Stimulated activated CD4-positive, alpha-beta T cell treated with anti-CD3 and anti-CD28 coated beads, Interleukin-1b, Interleukin-23, amount 100 ng/mL, for 48 hours (primary cell): Measurements from ENCODE around the gene PCSK9.
A peak's percentile ranks its signal among the peaks of the same experiment; 100 is the strongest.

ENCODE experiments used
- DNase-seq: peaks from one replicate; pipeline ENCODE4 v3.0.0-alpha.2; 2020

The PCSK9 gene

DNA sequence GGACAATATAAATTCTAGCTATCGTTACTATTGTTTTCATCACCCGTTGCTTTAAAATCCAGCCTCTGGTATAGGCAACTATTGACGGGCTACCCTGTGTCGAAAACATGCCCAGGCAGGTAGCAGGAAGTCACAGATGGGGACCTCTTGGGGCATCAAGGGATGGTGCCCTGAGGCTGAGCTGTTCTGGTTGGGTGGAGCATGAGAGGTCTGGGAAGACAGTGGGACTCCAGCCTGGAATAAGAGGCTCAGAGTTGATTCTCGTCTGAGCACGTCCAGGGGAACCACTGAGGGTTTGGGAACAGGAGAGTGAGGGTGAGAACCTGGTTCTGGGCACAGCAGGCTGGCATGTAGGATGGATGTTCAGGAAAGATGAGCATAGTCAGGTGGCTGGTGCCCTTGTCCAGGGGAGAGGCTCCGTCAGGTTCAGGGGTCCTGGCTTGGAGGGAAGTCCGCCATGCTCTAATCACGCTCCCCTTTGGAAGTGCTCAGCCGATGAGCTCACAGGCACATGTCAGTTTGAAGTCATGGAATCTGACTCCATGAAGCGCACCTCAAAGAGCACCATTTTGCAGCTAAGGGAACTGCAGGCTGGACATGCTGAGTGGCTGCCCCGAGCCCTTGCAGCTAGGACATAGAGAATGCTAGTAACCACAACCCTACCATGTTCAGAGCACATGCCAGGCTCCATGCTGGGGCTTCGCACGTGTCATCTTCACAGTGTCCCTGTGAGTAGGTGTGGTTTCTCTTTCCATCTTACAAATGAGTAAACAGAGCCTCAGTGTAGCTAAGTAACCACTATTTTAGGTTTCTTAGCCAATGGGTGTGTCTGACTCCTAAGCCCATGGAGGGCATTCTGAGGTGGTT, 21.0 kb downstream of the PCSK9 start:
- peak; percentile 47 for DNase-seq

GRCh38 chr1:55061000-55061705, 21.8 kb downstream of the PCSK9 start:
- no peak for DNase-seq

- no peak for DNase-seq
Observed at GRCh38 chr1:55061706-55062321, 22.5 kb downstream of the PCSK9 start.

GRCh38 chr1:55062801-55063576, 23.6 kb downstream of the PCSK9 start:
- no peak for DNase-seq

GRCh38 chr1:55063577-55063942, 24.2 kb downstream of the PCSK9 start:
- no peak for DNase-seq

DNA sequence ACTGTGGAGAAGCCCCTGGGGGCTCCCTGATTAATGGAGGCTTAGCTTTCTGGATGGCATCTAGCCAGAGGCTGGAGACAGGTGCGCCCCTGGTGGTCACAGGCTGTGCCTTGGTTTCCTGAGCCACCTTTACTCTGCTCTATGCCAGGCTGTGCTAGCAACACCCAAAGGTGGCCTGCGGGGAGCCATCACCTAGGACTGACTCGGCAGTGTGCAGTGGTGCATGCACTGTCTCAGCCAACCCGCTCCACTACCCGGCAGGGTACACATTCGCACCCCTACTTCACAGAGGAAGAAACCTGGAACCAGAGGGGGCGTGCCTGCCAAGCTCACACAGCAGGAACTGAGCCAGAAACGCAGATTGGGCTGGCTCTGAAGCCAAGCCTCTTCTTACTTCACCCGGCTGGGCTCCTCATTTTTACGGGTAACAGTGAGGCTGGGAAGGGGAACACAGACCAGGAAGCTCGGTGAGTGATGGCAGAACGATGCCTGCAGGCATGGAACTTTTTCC, 24.8 kb downstream of the PCSK9 start:
- no peak for DNase-seq

GRCh38 chr1:55064861-55065263, 25.5 kb downstream of the PCSK9 start:
- DNase-seq, result no peak

DNA sequence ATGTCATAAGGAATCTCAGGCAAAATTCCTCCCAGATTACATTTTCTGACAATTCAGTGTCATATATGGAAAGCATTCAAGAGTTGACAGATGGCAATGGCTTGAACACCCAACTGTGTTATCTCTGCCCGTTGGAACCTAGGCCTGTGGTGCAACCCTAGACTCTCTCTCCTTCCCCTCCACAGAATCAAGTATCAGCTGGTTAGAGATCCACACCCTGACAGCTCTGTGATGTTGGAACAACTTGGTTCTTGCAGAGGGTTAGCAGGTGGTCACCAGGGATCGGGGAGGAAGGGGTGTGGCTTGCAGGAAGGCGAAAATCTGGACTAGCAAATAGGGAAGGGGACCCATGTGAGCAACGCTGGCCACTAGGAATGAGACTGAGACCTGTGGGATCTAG, 26.3 kb downstream of the PCSK9 start:
- no peak for DNase-seq

DNA sequence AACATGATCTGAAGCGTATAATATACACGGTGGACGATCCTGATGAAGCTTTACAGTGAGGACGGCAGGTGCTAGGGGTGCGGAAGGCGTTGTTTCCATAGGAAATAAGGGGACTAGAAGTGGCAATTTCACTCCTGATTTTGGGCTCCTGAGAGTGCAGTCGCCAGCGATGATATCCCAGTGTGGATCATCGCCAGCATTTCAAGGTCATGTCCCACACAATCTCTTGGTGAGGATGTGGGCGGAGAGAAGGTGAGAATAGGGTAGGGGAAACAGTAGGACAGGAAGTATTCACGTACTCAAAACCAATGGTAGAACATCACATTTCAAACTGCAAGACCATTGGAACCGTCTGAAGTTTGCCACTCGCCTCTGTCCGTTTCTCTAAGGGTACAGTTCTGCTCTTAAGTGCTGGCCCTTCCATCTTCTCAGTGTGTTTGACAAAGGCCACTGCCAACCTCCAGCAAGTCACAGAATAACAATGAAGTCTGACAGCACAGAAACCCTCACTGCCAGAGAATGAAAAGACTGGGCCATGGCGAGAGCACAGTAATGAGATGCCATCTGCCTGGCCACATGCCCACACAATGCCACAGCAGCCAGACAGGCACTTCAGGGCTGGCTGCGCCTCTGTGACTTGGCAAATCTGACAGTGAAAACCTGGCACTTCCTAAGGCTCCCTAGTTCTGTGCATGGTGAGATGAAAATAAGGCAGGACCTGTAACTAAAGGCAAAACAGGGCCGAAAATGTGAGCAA, 27.9 kb downstream of the PCSK9 start:
- DNase-seq, result no peak

DNA sequence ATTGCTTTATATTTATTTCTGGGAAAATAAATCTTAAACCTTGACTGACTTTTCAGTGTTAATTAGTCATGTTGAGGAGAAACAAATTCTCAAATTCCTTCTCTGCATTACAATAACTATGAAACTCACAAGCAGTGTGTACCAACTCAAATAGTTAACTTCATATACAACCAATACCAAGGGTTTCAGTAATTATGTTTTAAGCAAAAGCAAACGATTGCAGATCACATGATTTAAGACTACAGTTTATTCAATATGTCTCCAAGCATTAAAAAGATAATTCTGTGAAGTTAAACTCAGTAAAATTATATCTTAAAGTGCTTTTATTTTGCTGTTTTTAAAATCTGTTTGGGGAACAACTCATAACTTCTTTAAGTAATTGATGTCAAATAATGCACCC, 28.6 kb downstream of the PCSK9 start:
- no peak for DNase-seq

- no peak for DNase-seq
Observed at GRCh38 chr1:55068638-55069037, 29.3 kb downstream of the PCSK9 start.

DNA sequence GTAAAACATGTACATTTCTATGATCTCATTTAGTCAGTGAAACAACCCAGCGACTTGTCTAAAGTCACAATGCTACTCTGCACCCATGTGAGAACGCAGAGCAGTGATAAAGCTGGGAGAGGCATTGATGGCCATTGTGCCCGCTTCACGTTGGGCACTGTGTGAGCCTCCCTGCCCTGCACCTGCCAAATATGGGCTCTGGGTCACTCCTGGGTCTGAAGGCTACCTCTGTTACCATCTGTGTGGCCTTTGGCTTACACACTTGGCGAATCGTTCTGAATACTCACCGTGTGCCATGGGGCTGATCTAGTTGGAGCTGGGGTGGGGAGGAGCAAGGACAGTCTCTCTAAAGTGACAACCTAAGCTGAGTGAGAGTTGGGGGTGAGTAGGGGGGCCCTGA, 29.9 kb downstream of the PCSK9 start:
- DNase-seq, result no peak

- no peak for DNase-seq
Observed at GRCh38 chr1:55070293-55071164, 31.2 kb downstream of the PCSK9 start.

GRCh38 chr1:55071477-55071876, 32.1 kb downstream of the PCSK9 start:
- DNase-seq, result no peak

DNA sequence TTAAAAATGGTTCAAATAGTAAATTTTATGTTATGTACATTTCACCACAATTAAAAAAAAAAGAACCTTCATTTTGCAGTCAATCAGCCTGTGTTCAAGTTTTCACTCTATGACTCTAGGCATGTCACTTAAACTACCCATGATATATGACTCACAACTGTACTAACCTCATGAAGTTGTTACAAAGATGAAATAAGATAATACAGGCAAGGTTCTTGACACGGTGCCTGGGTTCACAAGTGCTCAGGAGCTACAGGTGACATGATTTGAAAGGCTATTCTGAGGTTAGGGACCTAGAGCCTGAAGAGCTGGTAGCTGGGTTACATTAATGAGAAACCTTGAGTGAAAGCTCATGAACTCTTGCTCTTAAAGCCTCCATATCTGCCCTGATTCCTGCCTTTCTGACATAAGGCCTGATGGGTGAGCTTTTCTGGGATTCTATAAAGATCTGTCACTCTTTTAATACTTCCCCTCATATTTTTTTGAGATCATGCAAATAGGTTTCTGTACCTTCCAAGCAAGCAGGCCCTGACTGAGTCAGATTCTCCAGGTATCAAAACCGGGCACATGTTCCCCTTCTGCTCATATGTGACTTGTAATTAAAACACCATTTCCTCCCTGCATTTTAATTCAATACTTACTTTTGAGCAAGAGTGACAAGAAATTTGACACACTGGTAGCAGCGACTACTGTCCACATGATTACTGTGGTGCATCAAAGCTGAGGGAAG, 34.0 kb downstream of the PCSK9 start:
- DNase-seq, result peak; percentile 40

GRCh38 chr1:55074455-55074854, 35.1 kb downstream of the PCSK9 start:
- no peak for DNase-seq

GRCh38 chr1:55076356-55076755, 37.0 kb downstream of the PCSK9 start:
- no peak for DNase-seq

- DNase-seq, result no peak
Observed at GRCh38 chr1:55078470-55078869, 39.1 kb downstream of the PCSK9 start.

DNA sequence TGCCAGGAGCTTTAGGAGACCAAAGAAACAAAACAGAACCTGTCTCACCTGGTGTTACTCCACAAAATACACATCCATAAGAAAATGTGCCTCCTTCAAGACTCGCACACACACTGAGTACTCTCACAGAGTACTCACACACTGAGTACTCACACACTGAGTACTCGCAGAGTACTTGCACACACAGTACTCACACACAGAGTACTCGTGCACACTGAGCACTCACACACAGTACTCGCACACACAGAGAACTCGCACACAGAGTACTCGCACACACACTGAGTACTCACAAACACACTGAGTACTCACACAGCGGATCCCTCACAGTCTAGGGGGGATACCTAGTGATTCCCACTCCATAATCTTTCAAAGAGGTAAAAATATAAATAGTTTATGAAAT, 40.3 kb downstream of the PCSK9 start:
- DNase-seq, result no peak

GRCh38 chr1:55081188-55081904, 42.0 kb downstream of the PCSK9 start:
- DNase-seq, result no peak
